ENCODE results near the gene CYP46A1. TPM values are rescaled to one million over a fixed set of nuclear protein-coding genes. Genes with fewer than 3 reads are reported as not detected.

Gene CYP46A1
- total and polyA plus RNA-seq, 2 donors: 0.14 to 0.62 TPM

GRCh38 chr14:99727096-99727870 is 43.2 kb downstream of the CYP46A1 start:
- no peaks in the 10 kb centered on the region for H3K9me3 ChIP-seq (ENCODE audit: control insufficient read depth in 2 of 2, insufficient read depth in 1 of 2, low read length in 1 of 2)
- 94% methylated on average over 25 of the region's 25 CpGs for whole genome bisulfite sequencing
- no peak for DNase-seq (ENCODE audit: low read depth in 6 of 9, low spot score in 9 of 9)
- H3K27ac ChIP-seq (ENCODE audit: low read depth in 1 of 2, low read length in 1 of 2): no peak overlapping the region
- peaks cover 15 to 54% of the 10 kb centered on the region in 2 donors for H3K27me3 ChIP-seq (ENCODE audit: control insufficient read depth in 2 of 2, insufficient read depth in 1 of 2, low read length in 1 of 2)
- H3K36me3 ChIP-seq (ENCODE audit: control insufficient read depth in 2 of 2, insufficient read depth in 2 of 2, low read length in 1 of 2): no peaks in the 10 kb centered on the region
- no peak overlapping the region for H3K4me3 ChIP-seq (ENCODE audit: low read length in 2 of 2)
- no peaks in the 10 kb centered on the region for H3K4me1 ChIP-seq (ENCODE audit: control insufficient read depth in 2 of 2, insufficient read depth in 2 of 2, low read length in 2 of 2)

GRCh38 chr14:99728231-99728920 is 44.3 kb downstream of the CYP46A1 start:
- Histone ChIP-seq H3K27me3 (ENCODE audit: control insufficient read depth in 2 of 2, insufficient read depth in 1 of 2, low read length in 1 of 2) (peaks cover 15 to 60% of the 10 kb centered on the region in 2 donors), H3K36me3 (ENCODE audit: control insufficient read depth in 2 of 2, insufficient read depth in 2 of 2, low read length in 1 of 2) (no peaks in the 10 kb centered on the region), H3K27ac (ENCODE audit: low read depth in 1 of 2, low read length in 1 of 2) (no peak overlapping the region), H3K4me3 (ENCODE audit: low read length in 2 of 2) (no peak overlapping the region), H3K9me3 (ENCODE audit: control insufficient read depth in 2 of 2, insufficient read depth in 1 of 2, low read length in 1 of 2) (no peaks in the 10 kb centered on the region), H3K4me1 (ENCODE audit: control insufficient read depth in 2 of 2, insufficient read depth in 2 of 2, low read length in 2 of 2) (no peaks in the 10 kb centered on the region)
- 92% methylated on average over 16 of the region's 16 CpGs for WGBS
- no peak for DNase-seq (ENCODE audit: low read depth in 6 of 9, low spot score in 9 of 9)

- 65% methylated on average over 4 of the region's 4 CpGs for WGBS
- no peaks in the 10 kb centered on the region for H3K9me3 ChIP-seq (ENCODE audit: control insufficient read depth in 2 of 2, insufficient read depth in 1 of 2, low read length in 1 of 2)
- H3K4me1 ChIP-seq (ENCODE audit: control insufficient read depth in 2 of 2, insufficient read depth in 2 of 2, low read length in 2 of 2): no peaks in the 10 kb centered on the region
- peaks cover 15 to 62% of the 10 kb centered on the region in 2 donors for H3K27me3 ChIP-seq (ENCODE audit: control insufficient read depth in 2 of 2, insufficient read depth in 1 of 2, low read length in 1 of 2)
- H3K27ac ChIP-seq (ENCODE audit: low read depth in 1 of 2, low read length in 1 of 2): no peak overlapping the region
- H3K36me3 ChIP-seq (ENCODE audit: control insufficient read depth in 2 of 2, insufficient read depth in 2 of 2, low read length in 1 of 2): no peaks in the 10 kb centered on the region
- no peak for DNase-seq (ENCODE audit: low read depth in 6 of 9, low spot score in 9 of 9)
- no peak overlapping the region for H3K4me3 ChIP-seq (ENCODE audit: low read length in 2 of 2)
Observed at GRCh38 chr14:99728981-99729451, 44.9 kb downstream of the CYP46A1 start.

GRCh38 chr14:99729991-99730875 is 46.1 kb downstream of the CYP46A1 start:
- Histone ChIP-seq H3K27ac (ENCODE audit: low read depth in 1 of 2, low read length in 1 of 2) (no peak overlapping the region), H3K4me3 (ENCODE audit: low read length in 2 of 2) (peak overlapping the region in 1 of 2 donors; percentile 37), H3K4me1 (ENCODE audit: control insufficient read depth in 2 of 2, insufficient read depth in 2 of 2, low read length in 2 of 2) (no peaks in the 10 kb centered on the region), H3K36me3 (ENCODE audit: control insufficient read depth in 2 of 2, insufficient read depth in 2 of 2, low read length in 1 of 2) (no peaks in the 10 kb centered on the region), H3K9me3 (ENCODE audit: control insufficient read depth in 2 of 2, insufficient read depth in 1 of 2, low read length in 1 of 2) (no peaks in the 10 kb centered on the region), H3K27me3 (ENCODE audit: control insufficient read depth in 2 of 2, insufficient read depth in 1 of 2, low read length in 1 of 2) (peaks cover 15 to 63% of the 10 kb centered on the region in 2 donors)
- WGBS: 9% methylated on average over 75 of the region's 75 CpGs
- DNase-seq (ENCODE audit: low read depth in 6 of 9, low spot score in 9 of 9): peak in 6 of 9 donors; percentile 3 to 64 (median 30)

GRCh38 chr14:99730876-99731546 is 46.9 kb downstream of the CYP46A1 start:
- H3K27me3 ChIP-seq (ENCODE audit: control insufficient read depth in 2 of 2, insufficient read depth in 1 of 2, low read length in 1 of 2): peaks cover 17 to 63% of the 10 kb centered on the region in 2 donors
- no peaks in the 10 kb centered on the region for H3K4me1 ChIP-seq (ENCODE audit: control insufficient read depth in 2 of 2, insufficient read depth in 2 of 2, low read length in 2 of 2)
- no peak overlapping the region for H3K27ac ChIP-seq (ENCODE audit: low read depth in 1 of 2, low read length in 1 of 2)
- no peak for DNase-seq (ENCODE audit: low read depth in 6 of 9, low spot score in 9 of 9)
- H3K4me3 ChIP-seq (ENCODE audit: low read length in 2 of 2): no peak overlapping the region
- H3K36me3 ChIP-seq (ENCODE audit: control insufficient read depth in 2 of 2, insufficient read depth in 2 of 2, low read length in 1 of 2): no peaks in the 10 kb centered on the region
- WGBS: 89% methylated on average over 13 of the region's 13 CpGs
- H3K9me3 ChIP-seq (ENCODE audit: control insufficient read depth in 2 of 2, insufficient read depth in 1 of 2, low read length in 1 of 2): no peaks in the 10 kb centered on the region

- peaks cover 17 to 61% of the 10 kb centered on the region in 2 donors for H3K27me3 ChIP-seq (ENCODE audit: control insufficient read depth in 2 of 2, insufficient read depth in 1 of 2, low read length in 1 of 2)
- WGBS: 92% methylated on average over 32 of the region's 32 CpGs
- H3K36me3 ChIP-seq (ENCODE audit: control insufficient read depth in 2 of 2, insufficient read depth in 2 of 2, low read length in 1 of 2): no peaks in the 10 kb centered on the region
- no peaks in the 10 kb centered on the region for H3K9me3 ChIP-seq (ENCODE audit: control insufficient read depth in 2 of 2, insufficient read depth in 1 of 2, low read length in 1 of 2)
- H3K27ac ChIP-seq (ENCODE audit: low read depth in 1 of 2, low read length in 1 of 2): no peak overlapping the region
- DNase-seq (ENCODE audit: low read depth in 6 of 9, low spot score in 9 of 9): no peak
- H3K4me3 ChIP-seq (ENCODE audit: low read length in 2 of 2): no peak overlapping the region
- no peaks in the 10 kb centered on the region for H3K4me1 ChIP-seq (ENCODE audit: control insufficient read depth in 2 of 2, insufficient read depth in 2 of 2, low read length in 2 of 2)
Observed at GRCh38 chr14:99731547-99732435, 47.7 kb downstream of the CYP46A1 start.

GRCh38 chr14:99732436-99733210 is 48.5 kb downstream of the CYP46A1 start:
- H3K4me3 ChIP-seq (ENCODE audit: low read length in 2 of 2): no peak overlapping the region
- no peak for DNase-seq (ENCODE audit: low read depth in 6 of 9, low spot score in 9 of 9)
- peaks cover 23 to 67% of the 10 kb centered on the region in 2 donors for H3K27me3 ChIP-seq (ENCODE audit: control insufficient read depth in 2 of 2, insufficient read depth in 1 of 2, low read length in 1 of 2)
- no peaks in the 10 kb centered on the region for H3K36me3 ChIP-seq (ENCODE audit: control insufficient read depth in 2 of 2, insufficient read depth in 2 of 2, low read length in 1 of 2)
- WGBS: 93% methylated on average over 23 of the region's 23 CpGs
- H3K9me3 ChIP-seq (ENCODE audit: control insufficient read depth in 2 of 2, insufficient read depth in 1 of 2, low read length in 1 of 2): no peaks in the 10 kb centered on the region
- no peaks in the 10 kb centered on the region for H3K4me1 ChIP-seq (ENCODE audit: control insufficient read depth in 2 of 2, insufficient read depth in 2 of 2, low read length in 2 of 2)
- H3K27ac ChIP-seq (ENCODE audit: low read depth in 1 of 2, low read length in 1 of 2): no peak overlapping the region

All from thymus (tissue), 11 donors.